Karpas-422 (cell line): Measurements from ENCODE around the gene CDY1. TPM values are rescaled to one million over a fixed set of nuclear protein-coding genes. Genes with fewer than 3 reads are reported as not detected.
"Not testable (repeated sequence)": the region's sequence is repeated elsewhere in the genome, so short reads cannot be mapped to it uniquely, and the experiment has no call there.

ENCODE experiments used
- DNase-seq: peaks from one replicate; pipeline ENCODE4 v3.0.0-alpha.2; 2015
- H2AFZ ChIP-seq: fragments of 200-600 bp; sonication (generic); 2 replicates; pipeline ENCODE4 v1.6.1; 2014; ENCODE audit warnings: antibody characterized with exemption, low read length, mixed read lengths
- H3K27ac ChIP-seq: fragments of 200-600 bp; sonication (generic); 2 replicates; pipeline ENCODE4 v1.5.1; 2014; ENCODE audit warnings: mild to moderate bottlenecking, low read length, moderate library complexity
- H3K27me3 ChIP-seq: fragments of 200-600 bp; sonication (generic); 2 replicates; pipeline ENCODE4 v1.6.1; 2014; ENCODE audit warnings: low read length, mixed read lengths
- H3K36me3 ChIP-seq: fragments of 200-600 bp; sonication (generic); 2 replicates; pipeline ENCODE4 v1.6.1; 2014; ENCODE audit warnings: low read length, mixed read lengths; ENCODE audit not compliant: insufficient read depth
- H3K4me1 ChIP-seq: fragments of 200-600 bp; sonication (generic); 2 replicates; pipeline ENCODE4 v1.6.1; 2014; ENCODE audit warnings: mild to moderate bottlenecking, low read length, mixed read lengths
- H3K4me2 ChIP-seq: fragments of 200-600 bp; sonication (generic); 2 replicates; pipeline ENCODE4 v1.6.1; 2014; ENCODE audit warnings: low read length, low read depth, mild to moderate bottlenecking; ENCODE audit not compliant: poor library complexity, severe bottlenecking
- H3K4me3 ChIP-seq: fragments of 200-600 bp; sonication (generic); 2 replicates; pipeline ENCODE4 v1.5.1; 2014; ENCODE audit warnings: mild to moderate bottlenecking, antibody characterized with exemption, low read length, mixed read lengths
- H3K79me2 ChIP-seq: fragments of 200-600 bp; sonication (generic); 2 replicates; pipeline ENCODE4 v1.6.1; 2014; ENCODE audit warnings: mild to moderate bottlenecking, low read length, mixed read lengths
- H3K9ac ChIP-seq: fragments of 200-600 bp; sonication (generic); 2 replicates; pipeline ENCODE4 v1.6.0; 2014; ENCODE audit warnings: low read length
- H3K9me2 ChIP-seq: fragments of 200-600 bp; sonication (generic), shearing (Covaris generic); replicated peaks from 2 replicates; pipeline ENCODE4 v1.6.0; 2014; ENCODE audit warnings: mild to moderate bottlenecking, low read length, moderate library complexity; ENCODE audit not compliant: insufficient read depth
- H3K9me3 ChIP-seq: fragments of 300-700, 200-600 bp; sonication (generic); 2 replicates; pipeline ENCODE4 v1.6.1; 2014; ENCODE audit warnings: low read length, mixed read lengths
- H4K20me1 ChIP-seq: fragments of 200-600 bp; sonication (generic); 2 replicates; pipeline ENCODE4 v1.6.1; 2014; ENCODE audit warnings: mild to moderate bottlenecking, antibody characterized with exemption, low read length, low read depth; ENCODE audit not compliant: insufficient read depth
- total RNA-seq: library from RNA; depleted of rRNA; stranded (reverse); fragments of >200 nt; shearing (Covaris generic); gene quantifications from 2 replicates; pipeline ENCODE4 v1.2.3, GENCODE V29; 2014; ENCODE audit warnings: low replicate concordance; rRNA removed

Gene CDY1, protein sequence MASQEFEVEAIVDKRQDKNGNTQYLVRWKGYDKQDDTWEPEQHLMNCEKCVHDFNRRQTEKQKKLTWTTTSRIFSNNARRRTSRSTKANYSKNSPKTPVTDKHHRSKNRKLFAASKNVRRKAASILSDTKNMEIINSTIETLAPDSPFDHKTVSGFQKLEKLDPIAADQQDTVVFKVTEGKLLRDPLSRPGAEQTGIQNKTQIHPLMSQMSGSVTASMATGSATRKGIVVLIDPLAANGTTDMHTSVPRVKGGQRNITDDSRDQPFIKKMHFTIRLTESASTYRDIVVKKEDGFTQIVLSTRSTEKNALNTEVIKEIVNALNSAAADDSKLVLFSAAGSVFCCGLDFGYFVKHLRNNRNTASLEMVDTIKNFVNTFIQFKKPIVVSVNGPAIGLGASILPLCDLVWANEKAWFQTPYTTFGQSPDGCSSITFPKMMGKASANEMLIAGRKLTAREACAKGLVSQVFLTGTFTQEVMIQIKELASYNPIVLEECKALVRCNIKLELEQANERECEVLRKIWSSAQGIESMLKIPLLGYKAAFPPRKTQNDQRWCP
- not detected in 2 replicates for total RNA-seq

DNA sequence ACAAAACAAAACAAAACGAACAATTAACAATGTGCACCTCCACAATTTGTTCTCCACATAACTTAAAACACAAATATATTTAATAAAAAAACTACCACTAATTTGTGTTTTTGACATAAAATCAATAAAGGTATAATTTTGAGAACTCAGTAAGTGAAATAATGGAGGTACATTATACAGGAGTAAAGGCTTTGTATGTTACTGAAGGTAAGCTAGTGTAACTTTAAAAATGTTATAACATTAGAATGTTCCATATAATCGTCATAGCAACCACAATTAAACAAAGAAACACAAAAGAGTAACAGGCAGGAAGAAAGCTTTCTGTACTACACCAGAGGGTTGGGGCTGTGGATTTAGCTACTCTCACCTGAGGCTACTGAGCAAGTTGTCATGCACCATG lies at the start of gene CDY1:
Gene CDY1 (plus strand): TSS at position 301 of the 400 bp plus-strand sequence. CDS start 326 bp downstream, outside the sequence.
- not testable (repeated sequence) for H3K9me3 ChIP-seq, H2AFZ ChIP-seq, H3K27ac ChIP-seq, H3K4me2 ChIP-seq, H3K36me3 ChIP-seq, H3K4me1 ChIP-seq, H3K79me2 ChIP-seq, DNase-seq, H3K9me2 ChIP-seq, H3K27me3 ChIP-seq, H4K20me1 ChIP-seq, H3K9ac ChIP-seq, H3K4me3 ChIP-seq

DNA sequence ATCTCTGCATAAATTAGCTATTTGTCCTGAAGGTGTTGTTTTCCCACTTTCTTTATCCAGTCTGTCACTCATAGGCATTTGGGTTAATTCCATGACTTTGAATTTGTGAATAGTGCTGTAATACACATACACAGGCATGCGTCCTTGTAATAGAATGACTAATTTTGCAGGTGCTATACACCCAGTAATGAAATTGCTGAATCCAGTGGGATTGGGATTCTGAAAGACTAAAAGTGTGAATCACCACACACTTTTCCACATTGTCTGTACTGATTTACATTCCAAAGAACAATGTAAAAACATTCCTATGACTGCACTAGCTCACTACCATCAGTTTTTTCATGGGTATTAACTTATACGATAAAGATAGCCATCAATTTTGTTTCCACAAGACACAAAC lies 28.6 kb upstream of the CDY1 start:
- H3K79me2 ChIP-seq, H2AFZ ChIP-seq, H3K4me3 ChIP-seq, H3K27ac ChIP-seq, DNase-seq, H3K36me3 ChIP-seq, H3K9me3 ChIP-seq, H3K27me3 ChIP-seq, H3K4me1 ChIP-seq, H3K4me2 ChIP-seq, H4K20me1 ChIP-seq, H3K9ac ChIP-seq, H3K9me2 ChIP-seq: not testable (repeated sequence)

DNA sequence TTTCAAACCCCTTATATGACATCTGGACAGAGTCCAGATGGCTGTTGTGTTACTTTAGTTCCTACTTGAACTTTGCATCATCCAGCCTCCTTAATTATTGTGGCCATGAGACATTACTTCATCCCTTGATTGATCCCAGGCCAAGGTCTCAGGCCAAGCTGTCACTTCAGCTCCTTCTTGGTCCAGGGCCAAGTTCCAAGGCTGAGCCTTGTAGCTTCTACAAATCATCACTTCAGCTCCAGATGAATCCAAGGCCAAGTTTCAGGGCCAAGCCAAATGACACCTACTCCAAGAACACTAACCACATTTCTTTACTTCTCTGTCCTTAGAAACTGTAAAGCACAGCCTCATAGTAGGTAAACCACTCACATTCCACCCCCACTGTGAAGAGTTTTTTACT lies 1.7 kb upstream of the CDY1 start:
- H3K4me3 ChIP-seq, H3K4me2 ChIP-seq, H3K36me3 ChIP-seq, H3K9me3 ChIP-seq, H3K27me3 ChIP-seq, H4K20me1 ChIP-seq, H3K79me2 ChIP-seq, H3K9ac ChIP-seq, H2AFZ ChIP-seq, H3K27ac ChIP-seq, H3K9me2 ChIP-seq, H3K4me1 ChIP-seq, DNase-seq: not testable (repeated sequence)

DNA sequence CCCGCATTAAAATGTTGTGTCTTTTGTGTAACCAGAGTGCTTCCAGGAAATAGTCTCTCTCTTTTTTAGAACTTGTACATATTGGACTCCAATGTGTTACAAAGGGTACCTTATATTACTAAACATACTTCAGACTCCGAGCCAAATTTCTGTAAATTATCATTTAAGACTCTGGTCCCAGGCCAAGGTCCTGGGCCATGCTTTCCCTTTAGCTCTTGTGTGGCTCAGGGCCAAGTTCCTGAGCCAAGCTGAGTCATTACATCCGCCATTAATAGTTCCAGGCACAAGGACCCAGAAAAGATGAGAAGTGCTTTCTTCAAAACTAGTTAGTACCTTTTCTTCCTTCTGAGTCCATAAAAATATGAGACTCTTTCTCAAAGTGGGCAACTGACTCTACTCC lies 4.6 kb downstream of the CDY1 start:
- not testable (repeated sequence) for H3K36me3 ChIP-seq, H3K79me2 ChIP-seq, H3K27me3 ChIP-seq

DNA sequence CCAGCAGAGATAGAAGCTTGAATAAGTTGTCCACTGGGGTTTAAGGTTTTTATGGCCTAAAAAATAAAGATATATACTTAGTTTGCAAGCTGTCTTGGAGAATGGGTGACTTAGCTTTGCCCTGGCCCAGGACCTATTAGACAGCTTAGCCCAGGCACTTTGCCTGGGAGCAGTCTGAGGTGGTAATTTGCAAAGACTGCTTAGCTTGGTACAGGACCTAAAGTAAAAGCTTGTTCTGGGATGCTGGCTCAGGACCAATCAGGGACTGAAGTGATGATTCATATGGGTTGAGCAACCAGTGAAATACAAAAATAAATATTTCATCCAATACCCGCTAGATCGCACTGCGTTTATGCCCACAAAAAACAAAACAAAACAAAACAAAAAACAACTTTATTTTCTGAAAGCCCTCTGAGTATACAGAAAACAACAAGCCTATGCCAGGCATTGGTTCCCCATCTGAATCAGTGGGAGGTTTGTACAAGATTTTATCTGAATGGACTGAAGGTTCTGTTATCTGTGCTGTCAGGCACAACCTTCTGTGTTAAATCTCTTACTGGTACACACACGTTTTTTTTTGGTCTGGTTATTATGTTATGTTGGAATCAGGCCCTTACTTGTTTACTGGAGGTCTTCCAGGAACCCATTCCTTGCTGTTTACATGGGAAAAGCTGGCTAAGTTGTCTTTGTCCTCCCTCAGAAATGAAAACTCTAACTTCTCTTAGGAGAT lies 8.6 kb downstream of the CDY1 start:
- H3K9ac ChIP-seq, H3K27ac ChIP-seq, H3K4me1 ChIP-seq, H3K9me3 ChIP-seq, DNase-seq, H3K4me3 ChIP-seq, H3K79me2 ChIP-seq, H3K27me3 ChIP-seq, H3K9me2 ChIP-seq, H4K20me1 ChIP-seq, H3K36me3 ChIP-seq, H2AFZ ChIP-seq, H3K4me2 ChIP-seq: not testable (repeated sequence)

More for the DNA sequence above, 4.6 kb downstream of the CDY1 start:
- H3K4me3 ChIP-seq, DNase-seq, H2AFZ ChIP-seq, H3K4me2 ChIP-seq, H3K9me2 ChIP-seq, H3K9me3 ChIP-seq, H3K4me1 ChIP-seq, H3K9ac ChIP-seq, H3K27ac ChIP-seq, H4K20me1 ChIP-seq: not testable (repeated sequence)

DNA sequence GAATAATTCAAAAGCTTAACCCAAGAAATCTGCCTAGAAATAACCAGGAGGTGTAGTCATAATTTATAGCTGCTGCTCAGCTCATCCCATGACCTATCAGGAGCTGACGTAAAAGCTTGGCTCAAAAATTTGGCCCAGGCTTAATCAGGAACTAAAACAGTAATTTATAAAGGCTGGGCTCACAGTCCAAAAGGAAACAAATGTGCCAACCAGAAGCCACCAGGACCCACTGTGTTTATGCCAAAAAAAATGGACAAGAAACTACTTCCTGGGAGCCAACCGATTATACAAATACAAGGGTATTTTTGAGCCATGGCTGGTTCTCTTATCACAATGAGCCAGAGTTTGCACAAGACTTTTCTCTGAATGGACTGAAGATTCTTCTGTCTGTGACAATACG lies 17.9 kb downstream of the CDY1 start:
- not testable (repeated sequence) for H3K4me2 ChIP-seq, H3K9me2 ChIP-seq, H3K4me1 ChIP-seq, H3K9me3 ChIP-seq, H3K27me3 ChIP-seq, H3K36me3 ChIP-seq, H2AFZ ChIP-seq, H3K79me2 ChIP-seq, DNase-seq, H3K9ac ChIP-seq, H3K27ac ChIP-seq, H3K4me3 ChIP-seq, H4K20me1 ChIP-seq

DNA sequence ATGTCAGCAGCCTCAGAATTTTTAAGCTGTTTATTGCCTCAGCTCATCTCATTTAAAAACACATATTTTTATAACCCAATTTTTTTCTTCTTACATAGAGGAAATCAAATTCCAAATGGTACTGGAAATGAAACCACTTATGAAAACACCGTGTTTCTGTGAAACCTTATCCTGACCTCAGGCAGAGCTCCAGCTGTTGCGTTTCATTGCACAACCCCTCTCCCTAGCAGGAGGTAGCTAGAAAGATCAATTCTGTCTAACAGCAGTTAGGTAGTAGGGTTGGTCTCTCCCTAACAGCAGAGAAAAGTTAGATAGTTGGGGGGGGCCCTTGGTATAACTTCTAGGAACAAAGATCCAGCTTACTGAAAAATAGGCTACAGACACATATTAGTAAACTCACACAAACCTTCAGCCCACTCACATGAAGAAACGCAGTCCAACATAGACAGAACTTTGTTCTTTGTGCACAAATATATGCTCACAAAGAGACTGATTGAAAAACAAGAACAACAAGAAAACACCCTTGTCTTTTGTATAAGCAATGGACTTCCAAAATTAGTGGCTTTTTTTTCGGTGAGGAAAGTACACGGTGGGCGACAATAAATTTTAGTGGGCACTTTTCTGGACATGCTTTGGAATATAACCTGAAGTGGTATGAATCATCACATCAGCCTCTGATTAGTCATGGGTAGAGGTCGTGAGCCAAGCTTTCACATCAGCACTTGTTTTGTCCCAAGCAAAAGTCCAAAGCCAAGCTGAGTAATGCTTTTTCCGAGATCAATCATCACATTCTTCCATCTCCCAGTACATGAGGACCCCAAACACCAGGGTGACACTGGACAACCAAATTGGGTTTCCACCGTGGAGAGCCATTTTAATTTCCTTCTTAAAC lies 21.4 kb downstream of the CDY1 start:
- not testable (repeated sequence) for H3K27me3 ChIP-seq, H2AFZ ChIP-seq, H3K9me2 ChIP-seq, H3K79me2 ChIP-seq, DNase-seq, H3K9ac ChIP-seq, H3K36me3 ChIP-seq, H3K4me1 ChIP-seq, H3K4me2 ChIP-seq, H3K9me3 ChIP-seq, H3K27ac ChIP-seq, H4K20me1 ChIP-seq, H3K4me3 ChIP-seq
